KMS-11 (cell line): ENCODE measurements around the gene HES2.
A peak's percentile ranks its signal among the peaks of the same experiment; 100 is the strongest.

Source experiments
- H2AFZ ChIP-seq: fragments of 200-600 bp; sonication (generic); 2 replicates; pipeline ENCODE4 v1.6.1; 2016; ENCODE audit warnings: antibody characterized with exemption, mixed run types, low read depth
- H3K27ac ChIP-seq: fragments of 200-600 bp; sonication (generic); 2 replicates; pipeline ENCODE4 v1.6.1; 2016; ENCODE audit warnings: mild to moderate bottlenecking, mixed run types
- H3K27me3 ChIP-seq: fragments of 200-600 bp; sonication (generic); 2 replicates; pipeline ENCODE4 v1.6.1; 2017; ENCODE audit warnings: mild to moderate bottlenecking, low read depth, mixed run types, moderate library complexity; ENCODE audit not compliant: insufficient read depth
- H3K36me3 ChIP-seq: fragments of 200-600 bp; sonication (generic); 2 replicates; pipeline ENCODE4 v1.6.1; 2017; ENCODE audit warnings: mild to moderate bottlenecking, mixed run types; ENCODE audit not compliant: insufficient read depth
- H3K4me1 ChIP-seq: fragments of 200-600 bp; sonication (generic); 2 replicates; pipeline ENCODE4 v1.6.1; 2016; ENCODE audit warnings: mild to moderate bottlenecking, low read depth, mixed run types; ENCODE audit not compliant: poor library complexity, severe bottlenecking
- H3K4me2 ChIP-seq: fragments of 200-600 bp; sonication (generic); 2 replicates; pipeline ENCODE4 v1.7.0; 2016; ENCODE audit warnings: mild to moderate bottlenecking, mixed run types
- H3K4me3 ChIP-seq: fragments of 200-600 bp; sonication (generic); IDR thresholded peaks from 2 replicates; pipeline ENCODE4 v1.6.1; 2017; ENCODE audit warnings: low read depth, low read length, mixed read lengths; ENCODE audit not compliant: insufficient read depth
- H3K79me2 ChIP-seq: fragments of 200-600 bp; sonication (generic); 2 replicates; pipeline ENCODE4 v1.6.1; 2016; ENCODE audit warnings: low read depth, mixed run types; ENCODE audit not compliant: insufficient read depth
- H3K9ac ChIP-seq: fragments of 200-600 bp; sonication (generic); 2 replicates; pipeline ENCODE4 v1.6.1; 2016; ENCODE audit warnings: mild to moderate bottlenecking, mixed run types
- H4K20me1 ChIP-seq: fragments of 200-600 bp; sonication (generic); 2 replicates; pipeline ENCODE4 v1.6.1; 2016; ENCODE audit warnings: mild to moderate bottlenecking, mixed run types; ENCODE audit not compliant: insufficient read depth
- TF ChIP-seq, protein P1 (sequence below): fragments of 200-600 bp; sonication (generic); conservative IDR thresholded peaks from 2 replicates; pipeline ENCODE4 v1.6.1; 2017; ENCODE audit warnings: low read depth, mild to moderate bottlenecking, antibody characterized with exemption, low read length, moderate library complexity, mixed read lengths

Gene HES2

DNA sequence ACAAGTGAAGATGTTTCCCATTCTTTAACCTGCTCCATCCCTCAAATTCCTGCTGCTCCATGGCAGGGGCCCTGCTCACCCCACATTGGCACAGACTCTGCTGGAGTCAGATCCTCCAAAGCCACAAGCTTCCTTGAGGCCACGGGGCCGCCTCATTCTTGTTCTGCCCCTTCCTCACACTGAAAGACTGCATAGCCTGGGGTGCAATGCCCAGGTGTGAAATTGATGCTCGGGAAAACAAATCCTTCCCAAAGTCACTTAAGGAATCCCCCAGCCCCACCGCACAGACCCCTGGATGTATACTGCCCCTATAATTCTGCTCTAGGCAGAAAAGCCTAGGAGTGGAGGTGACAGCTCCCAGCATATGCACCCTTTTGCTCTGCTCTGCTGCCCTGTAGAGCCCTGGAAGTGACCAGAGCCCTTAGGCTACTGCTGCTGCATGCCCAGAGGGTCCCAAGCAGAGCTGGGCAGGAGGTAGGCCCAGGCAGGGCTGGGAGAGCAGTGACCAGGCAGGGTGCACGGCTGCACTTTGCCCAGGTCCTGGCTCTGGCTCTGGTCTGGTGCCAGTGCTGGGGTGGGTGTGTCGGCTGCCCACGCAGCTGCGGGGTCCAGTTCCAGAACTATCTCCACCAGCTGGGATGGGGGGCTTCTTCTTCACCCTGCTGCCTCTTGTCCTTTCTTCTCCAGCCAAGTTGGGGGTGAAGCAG lies 1.6 kb downstream of the HES2 start:
- no peaks in the 10 kb centered on the region for H3K79me2 ChIP-seq
- H3K4me3 ChIP-seq: no peak overlapping the region
- peaks cover 11% of the 10 kb centered on the region for H3K4me1 ChIP-seq
- no peak overlapping the region for H2AFZ ChIP-seq
- no peak overlapping the region for H3K4me2 ChIP-seq
- TF ChIP-seq, protein P1, sequence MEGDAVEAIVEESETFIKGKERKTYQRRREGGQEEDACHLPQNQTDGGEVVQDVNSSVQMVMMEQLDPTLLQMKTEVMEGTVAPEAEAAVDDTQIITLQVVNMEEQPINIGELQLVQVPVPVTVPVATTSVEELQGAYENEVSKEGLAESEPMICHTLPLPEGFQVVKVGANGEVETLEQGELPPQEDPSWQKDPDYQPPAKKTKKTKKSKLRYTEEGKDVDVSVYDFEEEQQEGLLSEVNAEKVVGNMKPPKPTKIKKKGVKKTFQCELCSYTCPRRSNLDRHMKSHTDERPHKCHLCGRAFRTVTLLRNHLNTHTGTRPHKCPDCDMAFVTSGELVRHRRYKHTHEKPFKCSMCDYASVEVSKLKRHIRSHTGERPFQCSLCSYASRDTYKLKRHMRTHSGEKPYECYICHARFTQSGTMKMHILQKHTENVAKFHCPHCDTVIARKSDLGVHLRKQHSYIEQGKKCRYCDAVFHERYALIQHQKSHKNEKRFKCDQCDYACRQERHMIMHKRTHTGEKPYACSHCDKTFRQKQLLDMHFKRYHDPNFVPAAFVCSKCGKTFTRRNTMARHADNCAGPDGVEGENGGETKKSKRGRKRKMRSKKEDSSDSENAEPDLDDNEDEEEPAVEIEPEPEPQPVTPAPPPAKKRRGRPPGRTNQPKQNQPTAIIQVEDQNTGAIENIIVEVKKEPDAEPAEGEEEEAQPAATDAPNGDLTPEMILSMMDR: no peak
- no peaks in the 10 kb centered on the region for H4K20me1 ChIP-seq
- H3K36me3 ChIP-seq: no peaks in the 10 kb centered on the region
- H3K9ac ChIP-seq: no peak overlapping the region
- H3K27me3 ChIP-seq: peaks cover 79% of the 10 kb centered on the region
- H3K27ac ChIP-seq: no peak overlapping the region

DNA sequence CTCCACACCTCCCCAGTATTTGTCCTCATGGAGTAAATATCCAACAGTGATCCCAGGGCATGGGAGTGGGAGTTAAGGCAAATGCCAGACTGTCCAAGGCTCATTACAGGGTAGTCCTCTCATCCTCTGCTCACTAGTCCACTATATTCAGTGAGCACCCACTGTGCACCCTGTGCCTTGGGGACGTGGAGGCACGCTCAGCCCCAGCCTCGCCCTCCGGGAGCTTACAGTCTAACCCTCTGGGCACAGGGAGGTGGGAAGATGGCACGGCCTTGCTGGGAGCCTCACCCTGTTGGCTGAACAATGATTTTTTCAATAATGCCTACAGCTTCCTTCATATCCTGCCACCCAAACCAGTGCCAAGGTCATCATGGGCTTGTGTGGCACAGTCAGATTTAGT lies 2.8 kb downstream of the HES2 start:
- H3K9ac ChIP-seq: no peak overlapping the region

DNA sequence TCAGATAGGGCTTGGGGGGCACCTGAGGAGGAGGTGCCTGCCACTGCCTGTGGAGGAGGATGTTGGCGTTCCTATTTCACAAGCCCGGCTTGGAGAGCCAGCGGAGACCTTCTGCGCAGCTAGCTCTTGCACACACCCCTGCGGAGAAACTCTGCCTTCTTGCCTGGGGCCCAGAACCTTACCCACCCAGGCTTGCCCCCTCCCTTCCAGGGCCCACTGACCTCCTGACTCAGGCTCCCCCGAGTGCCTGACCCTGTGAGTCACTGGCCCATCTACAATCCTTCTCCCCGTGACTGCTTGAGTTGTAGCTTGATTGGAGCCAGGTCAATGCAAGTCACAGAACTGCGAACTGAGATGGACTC lies 3.4 kb downstream of the HES2 start:
- H3K79me2 ChIP-seq: no peaks in the 10 kb centered on the region
- H4K20me1 ChIP-seq: no peaks in the 10 kb centered on the region
- peaks cover 62% of the 10 kb centered on the region for H3K27me3 ChIP-seq
- H3K4me1 ChIP-seq: peaks cover 11% of the 10 kb centered on the region
- no peak overlapping the region for H3K27ac ChIP-seq
- no peak overlapping the region for H3K4me3 ChIP-seq
- H3K36me3 ChIP-seq: no peaks in the 10 kb centered on the region
- no peak overlapping the region for H3K9ac ChIP-seq
- TF ChIP-seq, protein P1: no peak
- no peak overlapping the region for H2AFZ ChIP-seq
- no peak overlapping the region for H3K4me2 ChIP-seq

More for the DNA sequence above, 2.8 kb downstream of the HES2 start:
- no peak overlapping the region for H2AFZ ChIP-seq
- H3K4me1 ChIP-seq: peaks cover 11% of the 10 kb centered on the region
- peaks cover 68% of the 10 kb centered on the region for H3K27me3 ChIP-seq
- H3K4me2 ChIP-seq: no peak overlapping the region
- no peaks in the 10 kb centered on the region for H4K20me1 ChIP-seq
- no peaks in the 10 kb centered on the region for H3K79me2 ChIP-seq
- H3K4me3 ChIP-seq: no peak overlapping the region
- H3K36me3 ChIP-seq: no peaks in the 10 kb centered on the region
- TF ChIP-seq, protein P1: no peak
- H3K27ac ChIP-seq: no peak overlapping the region

DNA sequence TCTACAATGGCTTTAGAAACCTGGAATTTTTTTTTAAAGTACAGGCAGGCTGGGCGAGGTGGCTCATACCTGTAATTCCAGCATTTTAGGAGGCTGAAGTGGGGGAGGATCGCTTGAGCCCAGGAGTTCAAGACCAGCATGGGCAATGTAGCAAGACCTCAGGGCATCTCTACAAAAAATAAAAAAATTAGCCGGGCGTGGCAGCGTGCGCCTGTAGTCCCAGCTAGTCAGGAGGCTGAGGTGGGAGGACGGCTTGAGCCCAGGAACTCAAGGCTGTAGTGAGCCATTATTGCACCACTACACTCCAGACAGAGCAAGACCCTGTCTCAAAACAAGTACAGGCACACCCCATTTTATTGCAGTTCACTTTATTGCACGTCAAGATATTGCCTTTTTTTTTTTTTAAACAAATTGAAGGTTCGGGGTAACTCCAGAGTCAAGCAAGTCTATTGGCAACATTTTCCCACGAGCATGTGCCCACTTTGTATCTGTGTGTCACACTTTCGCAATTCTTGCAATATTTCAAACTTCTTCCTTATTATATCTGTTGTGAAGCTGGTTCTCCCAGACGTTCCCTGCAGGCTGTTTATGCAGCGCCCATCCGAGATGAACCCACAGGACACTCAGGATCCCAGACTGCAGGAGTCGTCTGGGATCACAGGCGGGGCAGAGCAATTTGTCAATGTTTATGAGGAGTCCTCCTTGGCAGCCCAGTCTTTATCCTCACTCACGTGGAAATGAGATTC lies 4.7 kb downstream of the HES2 start:
- Histone ChIP-seq H3K4me3 (no peak overlapping the region), H3K4me1 (peaks cover 11% of the 10 kb centered on the region), H3K27ac (no peak overlapping the region), H3K79me2 (no peaks in the 10 kb centered on the region), H3K27me3 (peaks cover 50% of the 10 kb centered on the region), H3K36me3 (no peaks in the 10 kb centered on the region), H3K4me2 (peak overlapping the region; percentile 86), H4K20me1 (no peaks in the 10 kb centered on the region), H3K9ac (no peak overlapping the region), H2AFZ (peak overlapping the region; percentile 36; the same call in 1 of the 2 replicates)
- TF ChIP-seq, protein P1: no peak
